Fibroblast of skin of scalp (primary cell): ENCODE measurements around the gene KRTAP19-6. TPM values are rescaled to one million over a fixed set of nuclear protein-coding genes. Genes with fewer than 3 reads are reported as not detected.
"Not testable (repeated sequence)": the region's sequence is repeated elsewhere in the genome, so short reads cannot be mapped to it uniquely, and the experiment has no call there.

ENCODE experiments used
- DNase-seq: peaks from one replicate; pipeline ENCODE4 v3.0.0-alpha.2; 2013
- polyA plus RNA-seq, 2 experiments: library from polyadenylated mRNA; unstranded; fragments of 120-200 nt; gene quantifications; one replicate each; pipeline ENCODE4 v1.2.1, GENCODE V29; 2013; ENCODE audit not compliant: insufficient read length in 2 of 2

The KRTAP19-6 gene
- not detected for polyA plus RNA-seq (2013, experiment 1 of 2; ENCODE audit: insufficient read length)
- not detected for polyA plus RNA-seq (2013, experiment 2 of 2; ENCODE audit: insufficient read length)

GRCh38 chr21:30541764-30542163, at the start of gene KRTAP19-6:
Gene KRTAP19-6, minus strand, starts transcription at chr21:30541864. Its CDS starts 31 bp downstream, at chr21:30541833.
- DNase-seq, result no peak

GRCh38 chr21:30590297-30590696, 48.6 kb upstream of the KRTAP19-6 start, which contains the start of gene KRTAP22-2:
Gene KRTAP22-2, minus strand, starts transcription at chr21:30590397.
- no peak for DNase-seq

- DNase-seq, result no peak
These were observed 41.2 kb upstream of the KRTAP19-6 start for GRCh38 chr21:30582870-30583269.

- DNase-seq, result no peak
These were observed 38.5 kb upstream of the KRTAP19-6 start for GRCh38 chr21:30580132-30580531.

GRCh38 chr21:30579346-30579745, 37.7 kb upstream of the KRTAP19-6 start:
- DNase-seq, result no peak

- DNase-seq, result no peak
These were observed 36.1 kb upstream of the KRTAP19-6 start for GRCh38 chr21:30577766-30578165.

- no peak for DNase-seq
These were observed 26.0 kb upstream of the KRTAP19-6 start for GRCh38 chr21:30567617-30568016.

- no peak for DNase-seq
These were observed 22.0 kb upstream of the KRTAP19-6 start for GRCh38 chr21:30563630-30564029.

GRCh38 chr21:30563072-30563471, 21.4 kb upstream of the KRTAP19-6 start:
- no peak for DNase-seq

- no peak for DNase-seq
These were observed 20.3 kb upstream of the KRTAP19-6 start for GRCh38 chr21:30561957-30562356.

GRCh38 chr21:30561264-30561895, 19.7 kb upstream of the KRTAP19-6 start, which contains the start of gene KRTAP19-7:
Gene KRTAP19-7, minus strand, starts transcription at chr21:30561314. Its CDS starts 25 bp downstream, at chr21:30561289.
- DNase-seq, result no peak

- DNase-seq, result no peak
These were observed 13.4 kb upstream of the KRTAP19-6 start for GRCh38 chr21:30555095-30555494.

- DNase-seq, result no peak
These were observed 11.1 kb upstream of the KRTAP19-6 start for GRCh38 chr21:30552782-30553181.

- no peak for DNase-seq
These were observed 22.8 kb downstream of the KRTAP19-6 start for GRCh38 chr21:30518876-30519275.

- DNase-seq, result no peak
These were observed 26.0 kb downstream of the KRTAP19-6 start for GRCh38 chr21:30515681-30516080.

- not testable (repeated sequence) for DNase-seq
These were observed 36.0 kb downstream of the KRTAP19-6 start for GRCh38 chr21:30505621-30506205.

- no peak for DNase-seq
These were observed 39.6 kb downstream of the KRTAP19-6 start, which contains the start of gene KRTAP19-5 for GRCh38 chr21:30502041-30502440. Gene KRTAP19-5, minus strand, starts transcription at chr21:30502141. Its CDS starts 51 bp downstream, at chr21:30502090.

GRCh38 chr21:30497065-30497464, 44.6 kb downstream of the KRTAP19-6 start, which contains the start of gene KRTAP19-4:
Gene KRTAP19-4, minus strand, starts transcription at chr21:30497165. Its CDS starts 55 bp downstream, at chr21:30497110.
- DNase-seq, result no peak

- peak; percentile 0 for DNase-seq
These were observed 49.7 kb downstream of the KRTAP19-6 start, which contains the start of gene KRTAP19-3 for GRCh38 chr21:30491963-30492428. Gene KRTAP19-3, minus strand, starts transcription at chr21:30492013. Its CDS starts 56 bp downstream, at chr21:30491957.
